Placental epithelial cell (primary cell): ENCODE measurements around the gene TMEM273. TPM values are rescaled to one million over a fixed set of nuclear protein-coding genes. Genes with fewer than 3 reads are reported as not detected.

Source experiments
- total RNA-seq: library from RNA; depleted of rRNA; stranded (reverse); fragments of >200 nt; gene quantifications from 2 replicates; pipeline ENCODE4 v1.2.3, GENCODE V29; 2012

The TMEM273 gene
- total RNA-seq, result not detected in 2 replicates

GRCh38 chr10:49187950-49188761, at the start of gene TMEM273:
TMEM273 (minus strand) TSS chr10:49188391; CDS start chr10:49188336, 55 bp downstream.

GRCh38 chr10:49133706-49134248, 54.4 kb downstream of the TMEM273 start, which contains the start of gene FAM170B:
FAM170B (minus strand) TSS chr10:49134021; CDS start chr10:49133918, 103 bp downstream.

GRCh38 chr10:49115015-49115795, 73.0 kb downstream of the TMEM273 start, which contains the start of gene VSTM4:
VSTM4 (minus strand) TSS chr10:49115522; CDS start chr10:49115485, 37 bp downstream.

Other genes starting within 250 kb of the TMEM273 start
- gene LRRC18, start 248.6 kb downstream of the TMEM273 start, total RNA-seq, result not detected in 2 replicates
- gene VSTM4, start 72.9 kb downstream of the TMEM273 start, total RNA-seq, result not detected in 2 replicates
- not detected in 2 replicates for gene FAM170B, start 54.4 kb downstream of the TMEM273 start, total RNA-seq
- gene C10orf71, start 110.8 kb upstream of the TMEM273 start, total RNA-seq, result not detected in 2 replicates
- gene DRGX, start 207.7 kb upstream of the TMEM273 start, total RNA-seq, result not detected in 2 replicates